Coronary artery (tissue), 2 donors: ENCODE results near the gene CACNA1C.
A peak's percentile ranks its signal among the peaks of the same experiment; 100 is the strongest.
"Not testable (repeated sequence)": the region's sequence is repeated elsewhere in the genome, so short reads cannot be mapped to it uniquely, and the experiment has no call there.

Experiments
- DNase-seq: peaks from one replicate; pipeline ENCODE4 v3.0.0-alpha.2; 2017; ENCODE audit warnings: low spot score
- H3K27ac ChIP-seq, 2 donors: fragments of 200-600 bp; sonication (generic); one replicate each; pipeline ENCODE4 v1.5.1; 2016 to 2019
- H3K4me3 ChIP-seq: fragments of 200-600 bp; sonication (generic); 2 replicates; pipeline ENCODE4 v1.5.1; 2016; ENCODE audit warnings: mild to moderate bottlenecking, moderate library complexity
- CTCF ChIP-seq: fragments of 200-600 bp; sonication (generic); IDR thresholded peaks from one replicate; pipeline ENCODE4 v1.5.1; 2019; ENCODE audit warnings: antibody characterized with exemption

CACNA1C gene

GRCh38 chr12:2248087-2248900 is 195.5 kb downstream of the CACNA1C start:
- DNase-seq: no peak
- Histone ChIP-seq H3K27ac (peak overlapping the region; percentile 0 to 9), H3K4me3 (no peak overlapping the region)
- TF ChIP-seq CTCF: no peak

- TF ChIP-seq CTCF: no peak
- DNase-seq: no peak
- peak overlapping the region; percentile 0 to 9 for H3K27ac ChIP-seq
- no peak overlapping the region for H3K4me3 ChIP-seq
These were observed 196.2 kb downstream of the CACNA1C start for GRCh38 chr12:2248901-2249381.

- TF ChIP-seq CTCF: no peak
- no peak for DNase-seq
- Histone ChIP-seq H3K27ac (no peak overlapping the region), H3K4me3 (no peak overlapping the region)
These were observed 198.0 kb downstream of the CACNA1C start for GRCh38 chr12:2250797-2251196.

GRCh38 chr12:2251526-2252209 is 198.9 kb downstream of the CACNA1C start:
- no peak overlapping the region for H3K4me3 ChIP-seq

GRCh38 chr12:2255311-2255710 is 202.5 kb downstream of the CACNA1C start:
- TF ChIP-seq CTCF: no peak
- DNase-seq: no peak
- H3K27ac ChIP-seq: no peak overlapping the region
- no peak overlapping the region for H3K4me3 ChIP-seq

More at GRCh38 chr12:2251526-2252209, 198.9 kb downstream of the CACNA1C start:
- DNase-seq: no peak
- H3K27ac ChIP-seq: no peak overlapping the region
- TF ChIP-seq CTCF: no peak

GRCh38 chr12:2255731-2256130 is 202.9 kb downstream of the CACNA1C start:
- not testable (repeated sequence) for DNase-seq, H3K4me3 ChIP-seq, H3K27ac ChIP-seq

GRCh38 chr12:2256453-2256852 is 203.7 kb downstream of the CACNA1C start:
- TF ChIP-seq CTCF: no peak
- Histone ChIP-seq H3K4me3 (no peak overlapping the region), H3K27ac (no peak overlapping the region)
- DNase-seq: no peak
